ENCODE measurements around the gene LRFN3.
A peak's percentile ranks its signal among the peaks of the same experiment; 100 is the strongest.
"Not testable (repeated sequence)": the region's sequence is repeated elsewhere in the genome, so short reads cannot be mapped to it uniquely, and the experiment has no call there.

Gene LRFN3

GRCh38 chr19:35938282-35939224, 2.4 kb downstream of the LRFN3 start:
- no peak for DNase-seq (ENCODE audit: low read depth in 1 of 2, low spot score in 1 of 2)

GRCh38 chr19:35939307-35940077, 3.3 kb downstream of the LRFN3 start:
- DNase-seq (ENCODE audit: low read depth in 1 of 2, low spot score in 1 of 2): no peak

- no peak for DNase-seq (ENCODE audit: low read depth in 1 of 2, low spot score in 1 of 2)
Observed at GRCh38 chr19:35940078-35940775, 4.1 kb downstream of the LRFN3 start.

- DNase-seq (ENCODE audit: low read depth in 1 of 2, low spot score in 1 of 2): no peak
Observed at GRCh38 chr19:35940839-35941238, 4.7 kb downstream of the LRFN3 start.

- no peak for DNase-seq (ENCODE audit: low read depth in 1 of 2, low spot score in 1 of 2)
Observed at GRCh38 chr19:35942235-35942634, 6.1 kb downstream of the LRFN3 start.

- no peak for DNase-seq (ENCODE audit: low read depth in 1 of 2, low spot score in 1 of 2)
Observed at GRCh38 chr19:35943321-35944301, 7.4 kb downstream of the LRFN3 start.

- no peak for DNase-seq (ENCODE audit: low read depth in 1 of 2, low spot score in 1 of 2)
Observed at GRCh38 chr19:35944556-35944955, 8.4 kb downstream of the LRFN3 start.

GRCh38 chr19:35945121-35945790, 9.1 kb downstream of the LRFN3 start:
- DNase-seq (ENCODE audit: low read depth in 1 of 2, low spot score in 1 of 2): no peak

GRCh38 chr19:35946203-35946602, 10.0 kb downstream of the LRFN3 start:
- no peak for DNase-seq (ENCODE audit: low read depth in 1 of 2, low spot score in 1 of 2)

GRCh38 chr19:35949131-35949530, 13.0 kb downstream of the LRFN3 start:
- DNase-seq (ENCODE audit: low read depth in 1 of 2, low spot score in 1 of 2): no peak

- DNase-seq (ENCODE audit: low read depth in 1 of 2, low spot score in 1 of 2): no peak
Observed at GRCh38 chr19:35955881-35956634, 19.9 kb downstream of the LRFN3 start.

- DNase-seq (ENCODE audit: low read depth in 1 of 2, low spot score in 1 of 2): not testable (repeated sequence)
Observed at GRCh38 chr19:35957411-35957810, 21.2 kb downstream of the LRFN3 start.

- no peak for DNase-seq (ENCODE audit: low read depth in 1 of 2, low spot score in 1 of 2)
Observed at GRCh38 chr19:35958660-35959039, 22.5 kb downstream of the LRFN3 start.

- peak; percentile 55 to 64 for DNase-seq (ENCODE audit: low read depth in 1 of 2, low spot score in 1 of 2)
Observed at GRCh38 chr19:35959040-35959967, 23.1 kb downstream of the LRFN3 start.

- no peak for DNase-seq (ENCODE audit: low read depth in 1 of 2, low spot score in 1 of 2)
Observed at GRCh38 chr19:35959968-35960320, 23.8 kb downstream of the LRFN3 start.

GRCh38 chr19:35960432-35960972, 24.3 kb downstream of the LRFN3 start:
- no peak for DNase-seq (ENCODE audit: low read depth in 1 of 2, low spot score in 1 of 2)

GRCh38 chr19:35963514-35963913, 27.3 kb downstream of the LRFN3 start:
- DNase-seq (ENCODE audit: low read depth in 1 of 2, low spot score in 1 of 2): peak in 1 of 2 donors; percentile 25

GRCh38 chr19:35966771-35967170, 30.6 kb downstream of the LRFN3 start:
- DNase-seq (ENCODE audit: low read depth in 1 of 2, low spot score in 1 of 2): no peak

All from activated CD4-positive, alpha-beta T cell treated with anti-CD3 and anti-CD28 coated beads, Interleukin-2, amount 50 U/mL, for 24 hours (primary cell).